GM19467 (cell line): ENCODE results near the gene PDE1A.
"Not testable (repeated sequence)": the region's sequence is repeated elsewhere in the genome, so short reads cannot be mapped to it uniquely, and the experiment has no call there.

ENCODE experiments used
- ATAC-seq: cut with Tn5 transposase; IDR thresholded peaks from one replicate; pipeline ENCODE4 v1.9.1; 2021; ENCODE audit warnings: mild to moderate bottlenecking, moderate library complexity; ENCODE audit not compliant: unreplicated experiment

The PDE1A gene

GRCh38 chr2:182410120-182410519, 16.7 kb downstream of the PDE1A start:
- ATAC-seq = no peak

DNA sequence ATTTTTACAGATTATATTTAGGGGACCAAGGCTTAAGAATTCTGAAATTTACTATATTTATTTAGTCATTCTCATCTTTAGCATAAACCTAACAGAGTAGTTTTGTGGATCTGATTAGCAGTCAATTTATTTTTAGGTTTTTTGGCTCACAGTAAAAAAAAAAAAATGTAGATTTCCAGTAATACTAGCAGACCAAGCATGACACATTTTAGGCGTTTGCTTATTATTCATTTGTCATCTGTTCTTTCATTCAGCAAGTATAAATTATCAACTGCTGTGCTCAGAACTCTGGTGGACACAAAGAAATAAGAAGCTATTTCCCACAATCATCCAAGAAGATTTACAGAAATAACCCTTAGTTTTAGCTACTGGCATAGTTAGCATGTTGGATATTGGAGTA, 20.6 kb downstream of the PDE1A start:
- no peak for ATAC-seq

- ATAC-seq = no peak
Measured at GRCh38 chr2:182404975-182405561, 21.8 kb downstream of the PDE1A start.

DNA sequence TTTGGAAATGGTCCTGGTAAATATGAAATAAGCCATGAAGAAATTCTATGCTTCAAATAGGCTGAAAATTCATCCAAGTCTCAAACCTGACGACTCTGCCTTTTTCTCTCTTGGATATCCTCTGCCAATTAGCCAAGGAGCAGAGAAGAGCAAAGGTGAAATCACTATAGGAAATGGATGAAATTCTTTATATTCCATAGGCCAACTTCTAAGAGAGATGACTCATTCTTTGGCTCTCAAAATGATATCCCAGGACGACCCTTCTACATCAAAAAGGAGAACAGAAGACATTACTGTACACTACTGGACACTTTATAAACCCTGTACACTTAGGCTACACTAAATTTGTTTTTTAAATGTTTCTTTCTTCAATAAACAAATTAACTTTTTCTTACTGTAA, 22.7 kb downstream of the PDE1A start:
- ATAC-seq = no peak

DNA sequence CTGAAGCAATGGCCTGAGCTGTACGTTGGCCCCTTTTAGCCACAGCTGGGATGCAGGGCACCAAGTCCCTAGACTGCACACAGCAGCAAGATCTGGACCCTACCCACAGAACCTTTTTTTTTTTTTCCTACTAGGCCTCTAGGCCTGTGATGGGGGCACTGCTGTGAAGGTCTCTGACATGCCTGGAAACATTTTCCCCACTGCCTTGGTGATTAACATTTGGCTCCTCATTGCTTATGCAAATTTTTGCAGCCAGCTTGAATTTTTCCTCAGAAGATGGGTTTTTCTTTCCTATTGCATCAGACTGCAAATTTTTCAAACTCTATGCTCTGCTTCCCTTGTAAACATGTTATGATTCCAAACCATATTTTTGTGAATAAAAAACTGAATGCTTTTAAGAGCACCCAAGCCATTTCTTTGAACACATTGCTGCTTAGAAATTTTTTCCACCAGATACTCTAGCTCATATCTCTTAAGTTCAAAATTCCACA, 33.5 kb downstream of the PDE1A start:
- ATAC-seq = no peak

- ATAC-seq = no peak
Measured at GRCh38 chr2:182391443-182391842, 35.4 kb downstream of the PDE1A start.

DNA sequence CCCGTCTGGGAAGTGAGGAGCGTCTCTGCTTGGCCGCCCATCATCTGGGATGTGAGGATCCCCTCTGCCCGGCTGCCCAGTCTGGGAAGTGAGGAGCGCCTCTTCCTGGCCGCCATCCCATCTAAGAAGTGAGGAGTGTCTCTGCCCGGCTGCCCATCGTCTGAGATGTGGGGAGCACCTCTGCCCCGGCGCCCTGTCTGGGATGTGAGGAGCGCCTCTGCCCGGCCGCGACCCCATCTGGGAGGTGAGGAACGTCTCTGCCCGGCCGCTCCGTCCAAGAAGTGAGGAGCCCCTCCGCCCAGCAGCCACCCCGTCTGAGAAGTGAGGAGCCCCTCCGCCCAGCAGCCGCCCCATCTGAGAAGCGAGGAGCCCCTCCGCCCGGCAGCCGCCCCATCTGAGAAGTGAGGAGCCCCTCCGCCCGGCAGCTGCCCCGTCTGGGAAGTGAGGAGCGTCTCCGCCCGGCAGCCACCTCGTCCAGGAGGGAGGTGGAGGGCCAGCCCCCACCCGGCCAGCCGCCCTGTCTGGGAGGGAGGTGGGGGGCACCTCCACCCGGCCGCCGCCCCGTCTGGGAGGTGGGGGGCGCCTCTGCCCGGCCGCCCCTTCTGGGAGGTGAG, 40.5 kb downstream of the PDE1A start:
- not testable (repeated sequence) for ATAC-seq

DNA sequence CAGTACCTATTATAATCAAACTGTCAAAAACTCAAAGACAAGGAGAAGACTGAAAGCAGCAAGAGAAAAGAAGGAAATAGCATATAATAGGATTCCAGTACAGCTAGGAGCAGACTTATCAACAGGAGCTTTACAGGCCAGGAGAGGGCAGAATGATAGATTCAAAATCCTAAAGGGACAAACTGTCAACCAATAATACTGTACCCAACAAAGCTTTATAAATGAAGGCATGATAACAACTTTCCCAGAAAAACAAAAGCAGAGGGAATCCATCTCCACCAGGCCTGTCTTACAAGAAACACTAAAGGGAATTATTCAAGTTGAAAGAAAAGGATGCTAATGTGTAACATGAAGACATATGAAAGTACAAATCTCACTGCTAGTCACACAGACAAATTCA, 42.0 kb downstream of the PDE1A start:
- ATAC-seq = no peak

GRCh38 chr2:182381225-182381624, 45.6 kb downstream of the PDE1A start:
- no peak for ATAC-seq

GRCh38 chr2:182379241-182379640, 47.6 kb downstream of the PDE1A start:
- no peak for ATAC-seq

DNA sequence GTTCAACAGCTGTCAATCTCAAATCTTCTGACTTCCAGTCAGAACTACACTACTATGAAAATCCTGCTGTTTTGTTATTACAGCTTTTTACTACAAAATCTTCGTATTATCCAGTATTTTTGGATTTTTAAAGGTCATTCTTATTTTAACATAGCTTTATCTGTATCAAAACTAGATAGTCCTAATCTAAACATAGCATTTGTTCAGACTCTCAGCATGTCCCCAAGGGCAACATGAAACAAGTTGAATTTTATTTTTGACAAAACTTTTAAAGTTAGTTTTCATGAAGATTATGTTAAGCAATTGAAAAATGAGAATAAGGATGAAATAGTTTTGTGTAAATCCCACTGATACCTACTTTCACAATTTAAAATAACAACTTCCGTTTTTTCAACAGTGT, 48.1 kb downstream of the PDE1A start:
- no peak for ATAC-seq

DNA sequence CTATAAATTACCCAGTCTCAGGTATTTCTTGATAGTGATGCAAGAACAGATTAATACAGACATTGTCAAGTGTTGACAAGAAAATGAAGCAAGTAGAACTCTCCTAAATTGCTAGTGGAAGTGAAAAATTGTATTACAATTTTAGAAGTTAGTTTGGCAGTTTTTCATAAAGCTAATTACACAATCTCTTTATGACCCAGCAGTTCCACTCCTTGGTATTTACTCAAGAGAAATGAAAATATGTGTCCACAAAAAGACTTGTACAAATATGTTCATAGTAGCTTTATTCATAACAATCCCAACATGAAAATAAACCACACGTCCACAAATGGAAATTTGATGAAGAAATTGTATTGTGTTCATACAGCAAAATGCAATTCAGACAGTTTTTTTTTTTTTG, 49.4 kb downstream of the PDE1A start:
- no peak for ATAC-seq

- ATAC-seq = no peak
Measured at GRCh38 chr2:182375862-182376261, 51.0 kb downstream of the PDE1A start.

- ATAC-seq = no peak
Measured at GRCh38 chr2:182372661-182373060, 54.2 kb downstream of the PDE1A start.

DNA sequence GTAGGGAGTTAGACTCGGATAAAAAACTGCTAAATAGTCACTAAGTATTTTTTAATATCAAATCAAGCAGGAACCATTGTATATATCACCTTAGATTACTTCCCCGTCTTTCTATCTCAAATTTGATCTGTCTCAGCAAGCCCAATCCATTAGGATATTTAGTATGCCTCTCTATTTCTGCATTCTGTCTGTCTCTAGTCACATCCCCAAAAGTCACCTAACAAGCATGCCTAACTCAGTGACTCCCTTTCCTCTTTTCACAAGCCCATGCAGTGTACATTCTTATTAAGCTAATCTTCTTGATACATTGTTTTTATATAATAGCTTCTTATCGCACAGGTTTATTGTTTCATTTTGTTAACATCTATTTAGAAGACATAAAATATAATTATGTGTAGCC, 57.8 kb downstream of the PDE1A start:
- ATAC-seq = no peak

GRCh38 chr2:182368446-182368845, 58.4 kb downstream of the PDE1A start:
- no peak for ATAC-seq

DNA sequence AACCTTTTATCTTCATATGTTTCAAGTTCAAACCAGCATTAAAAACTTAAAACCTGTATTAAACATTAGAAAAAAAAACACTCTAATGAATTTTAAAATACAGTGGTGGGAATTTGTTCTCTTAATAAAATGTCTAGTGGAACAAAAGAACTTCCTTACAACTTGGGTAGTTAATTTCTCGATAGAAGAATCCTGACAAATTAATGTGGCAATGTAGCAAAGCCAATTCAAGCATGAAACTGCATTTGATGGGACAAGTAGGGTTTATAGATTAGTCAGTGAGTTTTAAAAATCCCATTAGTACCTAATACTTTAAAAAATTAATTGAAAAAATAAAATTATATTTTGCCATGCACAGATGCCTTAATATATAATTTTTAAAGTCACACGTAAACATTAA, 59.4 kb downstream of the PDE1A start:
- ATAC-seq = no peak

DNA sequence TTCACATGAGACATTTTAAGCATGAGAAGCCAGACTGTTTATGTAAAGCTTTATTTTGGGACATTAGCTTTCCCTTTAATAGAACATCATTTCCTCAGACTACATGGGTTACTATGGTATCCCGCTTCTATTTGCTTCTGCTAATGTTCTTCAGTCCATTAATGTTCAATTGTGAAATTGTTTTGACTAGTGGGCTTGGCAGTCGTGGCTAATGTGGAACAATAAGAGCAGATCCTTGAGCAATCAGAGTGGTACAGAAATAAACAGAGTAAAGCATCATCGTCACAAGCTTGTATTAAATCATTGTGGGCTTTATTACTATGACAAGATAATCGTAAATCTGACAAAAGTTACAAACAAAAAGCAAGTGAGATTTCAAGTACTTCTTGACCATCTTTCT, 60.2 kb downstream of the PDE1A start:
- no peak for ATAC-seq

DNA sequence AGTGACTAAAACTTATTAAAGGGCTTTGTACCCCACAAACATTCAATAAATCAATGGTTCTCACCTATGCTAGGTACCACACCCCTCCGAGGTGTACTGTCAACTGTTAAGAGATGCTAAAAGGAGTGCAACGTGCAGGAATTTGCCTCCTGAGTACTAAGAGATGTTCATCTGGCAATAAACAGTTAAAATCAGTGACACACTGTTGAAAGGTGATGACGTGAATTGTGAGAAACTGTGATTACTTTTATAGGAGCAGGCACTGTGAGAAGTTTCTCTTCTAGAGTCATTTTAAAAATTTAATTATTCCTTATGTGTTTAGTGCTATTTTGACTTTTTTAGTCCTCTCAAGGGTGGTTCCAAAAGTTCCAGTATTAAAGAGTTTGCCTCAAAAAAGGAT, 61.0 kb downstream of the PDE1A start:
- ATAC-seq = no peak

- no peak for ATAC-seq
Measured at GRCh38 chr2:182361477-182361876, 65.4 kb downstream of the PDE1A start.

DNA sequence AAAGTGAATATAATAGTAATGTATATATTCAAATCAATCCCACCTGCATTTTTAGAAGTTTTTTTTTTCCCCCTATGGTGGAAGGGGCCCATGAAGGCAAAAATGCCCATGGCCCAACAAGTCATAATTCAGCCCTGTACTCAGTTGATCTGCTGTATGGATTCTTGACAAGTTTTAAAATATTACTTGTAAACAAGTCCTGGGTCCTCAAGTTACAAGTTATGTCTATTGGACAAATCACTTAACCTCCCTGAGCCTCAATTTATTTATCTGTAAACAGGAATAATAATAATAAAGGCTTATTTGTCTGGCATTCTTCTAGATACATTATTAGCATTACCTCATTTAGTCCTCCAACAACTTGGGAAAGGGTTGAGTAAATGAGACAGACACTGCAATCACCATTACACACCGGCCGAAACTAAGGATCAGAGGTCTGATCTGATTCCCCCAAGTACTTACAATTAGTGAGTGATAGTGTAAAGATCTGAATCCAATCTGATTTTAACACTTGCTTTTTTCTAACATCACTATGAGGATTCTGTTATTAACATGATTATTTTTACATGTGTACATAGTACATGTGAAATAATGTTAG, 66.1 kb downstream of the PDE1A start:
- ATAC-seq = no peak

- ATAC-seq = no peak
Measured at GRCh38 chr2:182359990-182360662, 66.7 kb downstream of the PDE1A start.
